Measurements from ENCODE around the gene HDAC5.
"Not testable (repeated sequence)": the region's sequence is repeated elsewhere in the genome, so short reads cannot be mapped to it uniquely, and the experiment has no call there.

DNA sequence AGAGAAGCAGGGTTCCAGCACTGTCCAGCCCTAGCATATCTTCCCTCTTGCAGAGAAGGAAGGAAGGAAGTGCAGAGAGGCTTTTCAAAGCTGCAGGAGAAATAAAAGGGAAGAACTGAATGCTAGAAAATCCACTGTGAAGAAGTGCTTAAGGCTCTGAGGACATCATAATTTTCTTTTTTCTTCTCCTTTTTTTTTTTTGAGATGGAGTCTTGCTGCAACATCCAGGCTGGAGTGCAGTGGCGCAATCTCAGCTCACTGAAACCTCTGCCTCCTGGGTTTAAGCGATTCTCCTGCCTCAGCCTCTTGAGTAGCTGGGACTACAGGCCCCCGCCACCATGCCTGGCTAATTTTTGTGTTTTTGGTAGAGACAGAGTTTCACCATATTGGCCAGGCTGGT lies 25.6 kb upstream of the HDAC5 start:
- TF ChIP-seq, protein P1, sequence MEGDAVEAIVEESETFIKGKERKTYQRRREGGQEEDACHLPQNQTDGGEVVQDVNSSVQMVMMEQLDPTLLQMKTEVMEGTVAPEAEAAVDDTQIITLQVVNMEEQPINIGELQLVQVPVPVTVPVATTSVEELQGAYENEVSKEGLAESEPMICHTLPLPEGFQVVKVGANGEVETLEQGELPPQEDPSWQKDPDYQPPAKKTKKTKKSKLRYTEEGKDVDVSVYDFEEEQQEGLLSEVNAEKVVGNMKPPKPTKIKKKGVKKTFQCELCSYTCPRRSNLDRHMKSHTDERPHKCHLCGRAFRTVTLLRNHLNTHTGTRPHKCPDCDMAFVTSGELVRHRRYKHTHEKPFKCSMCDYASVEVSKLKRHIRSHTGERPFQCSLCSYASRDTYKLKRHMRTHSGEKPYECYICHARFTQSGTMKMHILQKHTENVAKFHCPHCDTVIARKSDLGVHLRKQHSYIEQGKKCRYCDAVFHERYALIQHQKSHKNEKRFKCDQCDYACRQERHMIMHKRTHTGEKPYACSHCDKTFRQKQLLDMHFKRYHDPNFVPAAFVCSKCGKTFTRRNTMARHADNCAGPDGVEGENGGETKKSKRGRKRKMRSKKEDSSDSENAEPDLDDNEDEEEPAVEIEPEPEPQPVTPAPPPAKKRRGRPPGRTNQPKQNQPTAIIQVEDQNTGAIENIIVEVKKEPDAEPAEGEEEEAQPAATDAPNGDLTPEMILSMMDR (IDR thresholded peaks at IDR 0.05; ENCODE audit: control extremely low read depth in 1 of 3, insufficient read depth in 1 of 3, low read depth in 1 of 3, low read length in 3 of 3), result not testable (repeated sequence)
- not testable (repeated sequence) for TF ChIP-seq GABPA (IDR thresholded peaks at IDR 0.05; ENCODE audit: borderline replicate concordance, insufficient read depth, low read length); RFX5 (IDR thresholded peaks at IDR 0.05; ENCODE audit: borderline replicate concordance, low read depth, low read length); HDAC6 (IDR thresholded peaks at IDR 0.05; ENCODE audit: low read depth, low read length); EZH2 (IDR thresholded peaks at IDR 0.05; ENCODE audit: low read depth, low read length, severe bottlenecking); POLR2A (IDR thresholded peaks at IDR 0.05; ENCODE audit: control extremely low read depth in 1 of 2, low read depth in 2 of 2, low read length in 2 of 2); SIN3A (conservative IDR thresholded peaks at IDR 0.05 in 1 of 2, IDR thresholded peaks at IDR 0.05 in 1 of 2; ENCODE audit: low read depth in 1 of 2, low read length in 2 of 2); ZNF274 (IDR thresholded peaks at IDR 0.05; ENCODE audit: borderline replicate concordance, extremely low read depth, low read length)

Data from H1 (cell line).